ENCODE data around the gene MAD1L1.
"Not testable (repeated sequence)": the region's sequence is repeated elsewhere in the genome, so short reads cannot be mapped to it uniquely, and the experiment has no call there.

Gene MAD1L1

GRCh38 chr7:1874590-1875391 lies 358.0 kb downstream of the MAD1L1 start:
- in situ Hi-C loops (cut with MboI; ENCODE audit: low sequenced_read_pairs), result not testable (repeated sequence)

DNA sequence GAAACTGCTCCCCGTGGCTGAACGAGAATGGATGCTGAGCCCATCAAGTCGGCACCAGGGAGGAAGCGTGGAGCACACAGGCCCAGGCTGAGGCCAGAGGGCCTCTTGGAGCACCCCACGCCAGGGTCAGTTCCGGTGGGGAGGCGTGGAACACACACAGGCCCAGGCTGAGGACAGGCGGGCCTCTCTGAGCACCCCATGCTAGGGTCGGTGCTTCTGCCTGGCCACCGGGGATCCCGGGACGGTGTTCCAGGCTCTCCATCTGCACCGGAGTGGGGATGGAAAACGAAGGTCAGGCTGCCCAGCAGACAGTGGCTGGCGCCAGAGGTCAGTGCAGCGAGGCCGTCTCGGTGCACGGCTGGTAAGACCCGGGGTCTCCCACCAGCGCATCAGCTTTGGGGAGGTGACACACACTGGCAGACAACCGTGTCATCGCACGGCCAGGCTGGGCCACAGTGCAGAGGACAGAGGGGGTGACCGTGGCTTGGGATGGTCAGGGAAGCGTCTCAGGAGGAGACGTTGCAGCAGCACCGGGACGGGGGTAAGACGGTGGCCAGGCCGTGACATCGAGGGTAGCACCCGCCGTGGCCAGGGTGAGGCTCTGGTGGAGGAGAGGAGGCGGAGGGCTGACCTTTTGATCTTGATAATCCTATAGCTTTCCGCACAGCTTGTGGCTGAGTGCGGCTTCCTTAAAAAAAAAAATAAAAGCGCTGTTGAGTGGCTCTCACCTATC lies 358.7 kb downstream of the MAD1L1 start:
- in situ Hi-C loops (cut with MboI; ENCODE audit: low sequenced_read_pairs), result no loop called here

GRCh38 chr7:1873421-1873820 lies 359.3 kb downstream of the MAD1L1 start:
- in situ Hi-C loops (cut with MboI; ENCODE audit: low sequenced_read_pairs), result no loop called here

GRCh38 chr7:1873070-1873405 lies 359.7 kb downstream of the MAD1L1 start:
- in situ Hi-C loops (cut with MboI; ENCODE audit: low sequenced_read_pairs), result no loop called here

GRCh38 chr7:1872191-1873069 lies 360.3 kb downstream of the MAD1L1 start:
- in situ Hi-C loops (cut with MboI; ENCODE audit: low sequenced_read_pairs), result no loop called here

- in situ Hi-C loops (cut with MboI; ENCODE audit: low sequenced_read_pairs), result no loop called here
Observed at GRCh38 chr7:1869452-1870130, 363.2 kb downstream of the MAD1L1 start.

GRCh38 chr7:1868516-1869165 lies 364.1 kb downstream of the MAD1L1 start:
- in situ Hi-C loops (cut with MboI; ENCODE audit: low sequenced_read_pairs), result no loop called here

GRCh38 chr7:1867370-1868260 lies 365.1 kb downstream of the MAD1L1 start:
- in situ Hi-C loops (cut with MboI; ENCODE audit: low sequenced_read_pairs), result no loop called here

- in situ Hi-C loops (cut with MboI; ENCODE audit: low sequenced_read_pairs), result no loop called here
Observed at GRCh38 chr7:1866601-1867000, 366.1 kb downstream of the MAD1L1 start.

DNA sequence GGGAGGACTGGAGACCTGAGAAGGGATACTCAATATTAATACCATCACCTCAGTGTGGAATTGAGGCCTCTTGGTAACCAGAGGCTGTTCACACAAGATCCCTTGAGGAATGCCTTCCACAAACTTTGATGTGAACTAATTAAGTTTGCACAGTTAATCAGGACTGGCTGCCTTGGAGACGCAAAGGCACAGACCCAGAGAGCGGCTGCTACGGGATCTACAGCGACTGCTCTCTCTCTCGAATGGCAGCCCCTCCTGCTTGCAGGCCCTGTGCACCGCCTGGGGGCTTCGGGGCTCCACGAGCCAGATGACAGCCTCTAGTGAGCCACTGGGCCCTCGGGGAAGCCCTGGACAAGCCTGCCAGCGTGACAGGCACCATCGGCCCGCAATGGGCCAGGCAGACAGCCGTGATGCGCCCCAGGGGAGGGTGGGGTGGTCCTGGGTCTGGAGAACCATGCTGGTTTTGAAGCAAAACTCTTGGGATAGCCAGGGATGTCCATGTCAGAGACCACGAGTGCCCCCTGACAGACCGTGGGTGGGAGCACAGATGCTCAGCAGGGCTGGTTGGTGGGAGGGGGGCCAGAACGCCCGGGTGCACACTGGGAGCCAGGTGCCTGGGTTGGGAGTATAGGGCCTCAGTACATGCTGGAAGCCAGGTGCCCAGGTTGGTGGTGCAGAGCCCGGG lies 367.0 kb downstream of the MAD1L1 start:
- in situ Hi-C loops (cut with MboI; ENCODE audit: low sequenced_read_pairs), result no loop called here

- in situ Hi-C loops (cut with MboI; ENCODE audit: low sequenced_read_pairs), result no loop called here
Observed at GRCh38 chr7:1865000-1865555, 367.7 kb downstream of the MAD1L1 start.

DNA sequence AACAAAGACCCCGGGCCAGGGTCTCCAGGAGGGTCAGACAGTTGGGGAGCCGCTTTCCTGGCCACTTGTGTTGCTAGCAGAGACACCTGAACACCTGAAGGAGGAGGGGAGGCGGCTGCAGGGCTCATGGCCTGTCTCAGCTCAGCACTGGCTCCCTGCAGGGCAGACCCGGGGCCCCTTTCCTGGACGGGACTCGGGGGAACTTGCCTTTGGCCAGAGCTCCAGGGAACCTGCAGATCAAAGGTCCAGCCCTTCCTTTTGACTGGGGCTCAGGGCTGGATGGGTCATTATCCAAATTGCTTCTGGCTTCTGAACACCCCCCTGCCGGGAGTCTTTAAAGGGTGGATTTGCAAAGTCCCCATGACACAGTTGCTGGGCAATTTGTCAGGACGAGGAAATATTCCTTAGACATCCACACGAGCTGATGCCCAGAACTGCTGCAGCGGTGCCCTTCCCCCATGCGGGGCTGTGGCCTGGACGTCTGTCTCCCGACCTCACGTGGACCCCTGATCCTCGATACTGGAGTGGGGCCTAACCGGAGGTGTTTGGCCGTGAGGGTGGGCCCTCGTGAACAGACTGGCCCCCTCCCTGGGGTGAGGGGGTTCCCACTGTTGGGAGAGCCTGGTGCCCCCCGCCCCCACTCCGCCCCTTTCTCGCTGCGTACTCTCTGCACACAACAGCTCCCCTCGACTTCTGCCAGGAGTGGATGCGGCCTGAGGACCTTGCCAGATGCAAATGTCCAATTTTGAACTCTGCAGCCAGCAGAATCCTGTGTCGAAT lies 368.4 kb downstream of the MAD1L1 start:
- in situ Hi-C loops (cut with MboI; ENCODE audit: low sequenced_read_pairs), result no loop called here

DNA sequence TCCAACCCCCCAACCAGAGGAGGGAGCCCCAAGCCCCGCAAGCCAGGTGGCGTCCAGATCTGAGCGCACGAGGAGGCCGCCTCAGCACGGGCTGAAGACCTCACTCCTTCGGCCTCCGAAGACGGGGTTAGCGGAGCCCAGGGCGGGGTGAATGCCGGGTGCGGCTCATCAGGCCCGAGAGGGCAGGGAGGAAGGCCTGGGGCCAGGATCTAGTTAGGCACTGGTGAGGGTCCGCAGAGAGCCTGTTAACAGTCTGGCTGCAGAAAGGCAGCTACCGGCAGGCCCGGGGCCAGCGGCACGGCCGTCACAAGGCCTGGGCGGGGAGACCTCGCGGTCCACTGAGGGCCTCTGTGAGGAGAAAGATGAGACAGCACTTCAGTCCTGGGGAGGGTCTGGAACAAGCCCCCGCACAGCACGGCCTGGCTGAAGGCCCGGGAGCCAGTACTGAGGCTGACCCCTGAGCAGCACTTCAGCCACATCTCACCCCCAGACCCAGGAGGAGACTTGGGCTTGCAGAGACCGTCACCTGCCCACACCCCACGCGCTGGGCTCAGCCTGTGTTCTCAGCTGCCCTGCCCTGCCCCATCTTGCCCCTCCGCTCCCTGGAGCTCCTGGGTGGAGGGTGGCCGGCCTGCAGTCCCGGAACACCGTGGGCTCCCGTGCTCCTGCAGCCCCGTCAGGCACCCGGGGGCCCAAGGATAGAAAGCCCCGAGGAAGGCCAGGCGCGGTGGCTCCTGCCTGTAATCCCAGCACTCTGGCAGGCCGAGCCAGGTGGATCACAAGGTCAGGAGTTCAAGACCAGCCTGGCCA lies 369.4 kb downstream of the MAD1L1 start:
- in situ Hi-C loops (cut with MboI; ENCODE audit: low sequenced_read_pairs), result no loop called here

GRCh38 chr7:1862560-1862959 lies 370.2 kb downstream of the MAD1L1 start:
- in situ Hi-C loops (cut with MboI; ENCODE audit: low sequenced_read_pairs), result no loop called here

GRCh38 chr7:1861799-1862458 lies 370.8 kb downstream of the MAD1L1 start:
- in situ Hi-C loops (cut with MboI; ENCODE audit: low sequenced_read_pairs), result no loop called here

Measured in HL-60/S4 treated with retinoic acid at 250 ng/mL for 4 days and 3 days (cell line).